Mammary epithelial cell (primary cell): Measurements from ENCODE around the gene RASGRF2.

Source experiments
- EZH2 ChIP-seq: IDR thresholded peaks from 2 replicates; pipeline ENCODE4 v1.6.1; 2012; ENCODE audit warnings: low read length, inconsistent platforms, borderline replicate concordance
- TF ChIP-seq, protein P1 (sequence below), 2 donors: IDR thresholded peaks in 1 of 2; conservative IDR thresholded peaks in 1 of 2; 2 replicates each; pipeline ENCODE4 v1.5.1; 2011 to 2012; ENCODE audit warnings: inconsistent platforms in 2 of 2, low read length in 2 of 2, mild to moderate bottlenecking in 2 of 2, control low read depth in 1 of 2, low read depth in 1 of 2; ENCODE audit not compliant: insufficient read depth in 1 of 2; ENCODE audit errors: extremely low read depth in 1 of 2

DNA sequence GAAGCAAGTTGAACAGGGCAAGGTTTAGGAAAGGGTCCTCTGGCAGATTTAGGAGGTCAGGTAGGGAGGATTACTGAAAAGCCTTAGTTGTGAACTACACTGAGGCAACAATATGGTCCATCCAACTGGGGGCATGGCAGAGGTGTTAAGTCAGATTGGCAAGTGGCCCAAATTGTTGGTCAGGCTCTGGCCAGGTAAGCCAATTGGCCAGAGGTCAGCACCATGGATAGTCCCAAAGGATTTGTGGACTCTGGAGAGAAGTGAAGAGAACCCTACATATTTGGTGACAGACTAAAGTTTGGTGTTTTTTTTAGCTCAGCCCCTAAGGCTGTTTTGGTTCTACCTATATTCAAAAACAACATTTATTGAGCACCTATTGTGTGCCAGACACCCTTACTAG, 39.1 kb upstream of the RASGRF2 start:
- TF ChIP-seq, protein P1, sequence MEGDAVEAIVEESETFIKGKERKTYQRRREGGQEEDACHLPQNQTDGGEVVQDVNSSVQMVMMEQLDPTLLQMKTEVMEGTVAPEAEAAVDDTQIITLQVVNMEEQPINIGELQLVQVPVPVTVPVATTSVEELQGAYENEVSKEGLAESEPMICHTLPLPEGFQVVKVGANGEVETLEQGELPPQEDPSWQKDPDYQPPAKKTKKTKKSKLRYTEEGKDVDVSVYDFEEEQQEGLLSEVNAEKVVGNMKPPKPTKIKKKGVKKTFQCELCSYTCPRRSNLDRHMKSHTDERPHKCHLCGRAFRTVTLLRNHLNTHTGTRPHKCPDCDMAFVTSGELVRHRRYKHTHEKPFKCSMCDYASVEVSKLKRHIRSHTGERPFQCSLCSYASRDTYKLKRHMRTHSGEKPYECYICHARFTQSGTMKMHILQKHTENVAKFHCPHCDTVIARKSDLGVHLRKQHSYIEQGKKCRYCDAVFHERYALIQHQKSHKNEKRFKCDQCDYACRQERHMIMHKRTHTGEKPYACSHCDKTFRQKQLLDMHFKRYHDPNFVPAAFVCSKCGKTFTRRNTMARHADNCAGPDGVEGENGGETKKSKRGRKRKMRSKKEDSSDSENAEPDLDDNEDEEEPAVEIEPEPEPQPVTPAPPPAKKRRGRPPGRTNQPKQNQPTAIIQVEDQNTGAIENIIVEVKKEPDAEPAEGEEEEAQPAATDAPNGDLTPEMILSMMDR (conservative IDR thresholded peaks at IDR 0.05 in 1 of 2, IDR thresholded peaks at IDR 0.05 in 1 of 2; ENCODE audit: extremely low read depth in 1 of 2, insufficient read depth in 1 of 2, low read depth in 1 of 2, low read length in 2 of 2), result no peak
- TF ChIP-seq EZH2, result no peak
